Keratinocyte (primary cell): ENCODE data around the gene P2RY2.

Experiments used
- EZH2 ChIP-seq: IDR thresholded peaks from one replicate; pipeline ENCODE4 v1.6.1; 2012; ENCODE audit warnings: inconsistent platforms, mild to moderate bottlenecking, low read length, moderate library complexity
- TF ChIP-seq, protein P1 (sequence below), 3 experiments: IDR thresholded peaks in 1 of 3; conservative IDR thresholded peaks in 1 of 3; optimal IDR thresholded peaks in 1 of 3; 2 replicates in 2 of 3; 3 replicates in 1 of 3; pipeline versions ENCODE3 to v1.5.1; 2011; ENCODE audit warnings: low read length in 3 of 3, mild to moderate bottlenecking in 3 of 3, moderate library complexity in 2 of 3, control low read depth in 1 of 3, inconsistent platforms in 1 of 3; ENCODE audit not compliant: insufficient read depth in 2 of 3; ENCODE audit errors: extremely low read depth in 1 of 3

DNA sequence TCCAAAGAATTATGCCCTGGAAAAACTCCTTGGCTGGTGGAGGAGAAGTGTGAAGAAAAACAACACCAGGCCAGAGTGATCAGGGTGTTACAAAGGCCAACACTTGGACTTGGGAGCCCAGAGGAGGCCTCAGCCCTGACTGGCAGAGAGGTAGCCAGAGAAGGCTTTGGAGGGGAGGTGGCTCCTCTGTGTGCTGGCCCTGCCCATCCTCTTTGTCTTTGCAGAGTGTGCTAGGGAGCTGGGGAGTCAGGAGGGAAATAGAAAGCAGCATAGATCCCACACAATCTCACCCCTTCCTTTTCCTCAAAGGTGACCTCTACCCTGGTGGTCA lies 42.0 kb downstream of the P2RY2 start:
- TF ChIP-seq, protein P1, sequence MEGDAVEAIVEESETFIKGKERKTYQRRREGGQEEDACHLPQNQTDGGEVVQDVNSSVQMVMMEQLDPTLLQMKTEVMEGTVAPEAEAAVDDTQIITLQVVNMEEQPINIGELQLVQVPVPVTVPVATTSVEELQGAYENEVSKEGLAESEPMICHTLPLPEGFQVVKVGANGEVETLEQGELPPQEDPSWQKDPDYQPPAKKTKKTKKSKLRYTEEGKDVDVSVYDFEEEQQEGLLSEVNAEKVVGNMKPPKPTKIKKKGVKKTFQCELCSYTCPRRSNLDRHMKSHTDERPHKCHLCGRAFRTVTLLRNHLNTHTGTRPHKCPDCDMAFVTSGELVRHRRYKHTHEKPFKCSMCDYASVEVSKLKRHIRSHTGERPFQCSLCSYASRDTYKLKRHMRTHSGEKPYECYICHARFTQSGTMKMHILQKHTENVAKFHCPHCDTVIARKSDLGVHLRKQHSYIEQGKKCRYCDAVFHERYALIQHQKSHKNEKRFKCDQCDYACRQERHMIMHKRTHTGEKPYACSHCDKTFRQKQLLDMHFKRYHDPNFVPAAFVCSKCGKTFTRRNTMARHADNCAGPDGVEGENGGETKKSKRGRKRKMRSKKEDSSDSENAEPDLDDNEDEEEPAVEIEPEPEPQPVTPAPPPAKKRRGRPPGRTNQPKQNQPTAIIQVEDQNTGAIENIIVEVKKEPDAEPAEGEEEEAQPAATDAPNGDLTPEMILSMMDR (optimal IDR thresholded peaks at IDR 0.05 in 1 of 3, IDR thresholded peaks at IDR 0.05 in 1 of 3, conservative IDR thresholded peaks at IDR 0.05 in 1 of 3; ENCODE audit: extremely low read depth in 1 of 3, insufficient read depth in 2 of 3, low read length in 3 of 3), result no peak
- no peak for TF ChIP-seq EZH2
